Adrenal gland (tissue), 5 donors: ENCODE measurements around the gene GZMH.

Source experiments
- POLR2A ChIP-seq, 2 donors: fragments of 450-650 bp; IDR thresholded peaks; one replicate each; pipeline ENCODE4 v1.6.1; 2017; ENCODE audit warnings: antibody characterized with exemption in 2 of 2, mild to moderate bottlenecking in 2 of 2, moderate library complexity in 1 of 2
- TF ChIP-seq, protein P1 (sequence below), 6 experiments: fragments of 450-650 bp in 4 of 6; fragments of 200-600 bp in 2 of 6; sonication (generic) in 1 of 6; IDR thresholded peaks; 1 replicate in 5 of 6; 2 replicates in 1 of 6; pipeline versions ENCODE4 v1.5.1 to v1.8.0; 2016 to 2021; ENCODE audit warnings: antibody characterized with exemption in 6 of 6, mild to moderate bottlenecking in 2 of 6, moderate library complexity in 1 of 6
- donor health status: DM: no; HTN: no; CAD: no.

DNA sequence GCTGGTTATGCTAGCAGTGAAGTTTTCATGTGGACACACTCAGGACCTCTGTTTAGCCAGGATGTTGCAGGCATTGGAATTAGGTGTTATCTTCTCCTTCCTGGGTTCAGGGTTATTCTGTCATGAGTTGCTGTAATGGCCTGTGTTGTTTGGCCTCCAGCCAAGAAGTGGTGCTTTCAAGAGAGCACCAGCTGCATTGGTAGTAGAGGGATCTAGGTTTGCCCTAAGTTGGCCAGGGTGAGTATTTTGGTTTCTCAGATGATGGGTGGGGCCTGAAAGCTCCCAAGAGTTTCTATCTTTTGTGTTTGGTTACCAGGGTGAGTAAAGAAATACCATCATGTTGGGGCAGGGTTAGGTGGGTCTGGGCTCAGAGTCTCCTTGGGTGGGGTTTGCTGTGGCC lies 2.7 kb upstream of the GZMH start:
- TF ChIP-seq, protein P1, sequence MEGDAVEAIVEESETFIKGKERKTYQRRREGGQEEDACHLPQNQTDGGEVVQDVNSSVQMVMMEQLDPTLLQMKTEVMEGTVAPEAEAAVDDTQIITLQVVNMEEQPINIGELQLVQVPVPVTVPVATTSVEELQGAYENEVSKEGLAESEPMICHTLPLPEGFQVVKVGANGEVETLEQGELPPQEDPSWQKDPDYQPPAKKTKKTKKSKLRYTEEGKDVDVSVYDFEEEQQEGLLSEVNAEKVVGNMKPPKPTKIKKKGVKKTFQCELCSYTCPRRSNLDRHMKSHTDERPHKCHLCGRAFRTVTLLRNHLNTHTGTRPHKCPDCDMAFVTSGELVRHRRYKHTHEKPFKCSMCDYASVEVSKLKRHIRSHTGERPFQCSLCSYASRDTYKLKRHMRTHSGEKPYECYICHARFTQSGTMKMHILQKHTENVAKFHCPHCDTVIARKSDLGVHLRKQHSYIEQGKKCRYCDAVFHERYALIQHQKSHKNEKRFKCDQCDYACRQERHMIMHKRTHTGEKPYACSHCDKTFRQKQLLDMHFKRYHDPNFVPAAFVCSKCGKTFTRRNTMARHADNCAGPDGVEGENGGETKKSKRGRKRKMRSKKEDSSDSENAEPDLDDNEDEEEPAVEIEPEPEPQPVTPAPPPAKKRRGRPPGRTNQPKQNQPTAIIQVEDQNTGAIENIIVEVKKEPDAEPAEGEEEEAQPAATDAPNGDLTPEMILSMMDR (IDR thresholded peaks at IDR 0.05) = no peak
- no peak for TF ChIP-seq POLR2A (IDR thresholded peaks at IDR 0.05)
